HG03565 (cell line): ENCODE data around the gene HOXB3.

ENCODE experiments used
- ATAC-seq: cut with Tn5 transposase; IDR thresholded peaks from one replicate; pipeline ENCODE4 v1.9.1; 2021; ENCODE audit warnings: mild to moderate bottlenecking, moderate library complexity; ENCODE audit not compliant: unreplicated experiment

The HOXB3 gene

GRCh38 chr17:48506246-48506645 is 83.8 kb downstream of the HOXB3 start:
- ATAC-seq, result no peak

GRCh38 chr17:48505788-48506187 is 84.3 kb downstream of the HOXB3 start:
- peak; percentile 80 for ATAC-seq

- no peak for ATAC-seq
Observed at GRCh38 chr17:48504953-48505352, 85.1 kb downstream of the HOXB3 start.

GRCh38 chr17:48503747-48504146 is 86.3 kb downstream of the HOXB3 start:
- ATAC-seq, result no peak

GRCh38 chr17:48502901-48503300 is 87.1 kb downstream of the HOXB3 start:
- no peak for ATAC-seq

GRCh38 chr17:48502312-48502711 is 87.7 kb downstream of the HOXB3 start:
- ATAC-seq, result no peak

GRCh38 chr17:48500435-48501426 is 89.3 kb downstream of the HOXB3 start:
- ATAC-seq, result no peak

GRCh38 chr17:48499735-48500434 is 90.2 kb downstream of the HOXB3 start:
- ATAC-seq, result no peak

GRCh38 chr17:48499248-48499647 is 90.8 kb downstream of the HOXB3 start:
- no peak for ATAC-seq
